NCI-H2081 (cell line): ENCODE measurements around the gene FGGY.

Experiments
- DNase-seq, 2 experiments: peaks; one replicate each; lab custom pipeline; 2025; lab: John Stamatoyannopoulos, UW

The FGGY gene

DNA sequence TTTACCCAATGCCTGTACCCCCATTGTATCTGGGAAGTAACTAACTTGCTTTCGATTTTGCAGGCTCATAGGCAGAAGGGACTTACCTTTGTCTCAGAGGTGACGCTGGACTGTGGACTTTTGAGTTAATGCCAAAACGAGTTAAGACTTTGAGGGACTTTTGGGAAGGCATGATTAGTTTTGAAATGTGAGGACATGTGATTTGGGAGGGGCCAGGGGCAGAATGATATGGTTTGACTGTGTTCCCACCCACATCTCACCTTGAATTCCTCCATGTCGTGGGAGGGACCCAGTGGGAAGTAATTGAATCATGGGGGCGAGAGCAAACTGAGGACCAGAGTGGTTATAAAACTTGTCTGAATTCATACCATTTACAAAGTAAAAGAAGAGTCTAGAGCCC lies 440.7 kb downstream of the FGGY start:
- no peak for DNase-seq

DNA sequence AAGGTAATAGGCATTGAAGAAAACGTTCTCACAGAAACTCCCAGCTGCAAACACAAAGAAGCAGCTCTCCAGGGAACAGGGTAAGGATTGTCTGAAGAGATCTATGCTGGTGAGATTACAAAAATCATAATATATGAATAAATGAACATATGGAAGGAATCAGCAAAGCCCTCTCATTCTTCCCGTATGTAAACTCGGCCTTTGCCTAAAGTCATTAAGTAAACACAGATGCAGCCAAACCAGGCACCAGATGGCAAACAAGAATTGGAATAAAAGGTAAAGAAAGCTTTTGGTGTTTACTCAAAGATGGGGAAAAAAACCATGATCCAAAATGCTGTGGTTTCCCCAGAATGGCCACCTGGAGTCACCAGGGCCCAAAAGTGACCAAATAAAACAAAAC lies 441.3 kb downstream of the FGGY start:
- peak; percentile 26 to 67 for DNase-seq

DNA sequence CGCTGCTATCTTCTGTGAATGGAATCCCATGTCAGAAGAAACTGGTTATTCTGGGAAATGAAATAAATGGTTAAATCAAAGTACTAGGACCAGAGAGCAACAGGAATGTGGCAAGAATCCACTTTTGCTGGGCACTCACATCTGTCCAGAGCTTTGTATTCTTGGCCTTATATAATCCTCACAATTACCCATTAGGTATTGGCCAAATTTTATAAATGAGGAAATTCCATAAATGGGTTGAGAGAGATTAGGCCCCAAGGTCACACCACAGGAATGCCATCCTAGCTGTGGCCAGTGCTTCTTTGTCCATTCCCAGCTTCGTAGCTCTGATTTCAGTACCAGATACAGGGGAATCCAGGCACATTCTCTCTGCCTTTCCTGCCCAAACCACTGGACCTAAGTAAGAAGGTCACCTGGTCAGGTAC lies 441.7 kb downstream of the FGGY start:
- DNase-seq: no peak

DNA sequence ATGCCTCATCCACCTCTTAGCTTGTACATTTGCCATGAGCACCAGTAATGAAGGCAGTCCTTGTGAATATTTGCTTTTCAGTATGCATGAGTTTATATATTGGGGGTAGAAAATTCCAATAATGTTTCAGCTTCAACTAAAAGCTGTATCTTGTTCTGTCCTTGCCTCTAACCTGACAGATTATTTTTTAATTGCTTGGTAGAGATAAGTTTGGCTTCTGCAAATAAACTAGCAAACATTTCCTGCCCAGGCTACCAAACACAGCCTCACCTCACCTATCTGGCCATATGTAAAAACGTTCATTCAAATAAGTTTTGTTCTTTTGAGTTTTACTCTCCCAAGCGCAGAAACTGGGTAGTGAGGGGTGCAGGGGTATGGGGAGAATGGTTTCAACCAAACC lies 442.2 kb downstream of the FGGY start:
- no peak for DNase-seq

DNA sequence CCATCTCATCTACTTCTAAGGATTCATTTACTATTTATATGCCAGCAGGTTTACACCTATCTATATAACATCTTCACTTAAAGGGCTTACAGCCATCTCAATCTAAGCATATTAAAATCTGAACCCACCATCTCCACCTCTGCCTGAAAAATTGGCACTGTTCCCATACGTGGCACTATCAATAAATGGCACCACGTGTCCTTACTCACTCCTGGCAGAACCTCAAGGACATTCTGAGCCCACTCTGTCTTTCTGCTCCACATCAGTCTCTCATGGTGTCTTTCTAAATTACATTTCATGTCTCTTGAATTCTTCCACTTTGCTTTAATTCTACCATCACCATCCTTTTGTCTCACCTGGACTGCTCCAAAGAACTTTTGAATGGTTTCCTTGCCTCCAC lies 445.6 kb downstream of the FGGY start:
- DNase-seq: no peak

DNA sequence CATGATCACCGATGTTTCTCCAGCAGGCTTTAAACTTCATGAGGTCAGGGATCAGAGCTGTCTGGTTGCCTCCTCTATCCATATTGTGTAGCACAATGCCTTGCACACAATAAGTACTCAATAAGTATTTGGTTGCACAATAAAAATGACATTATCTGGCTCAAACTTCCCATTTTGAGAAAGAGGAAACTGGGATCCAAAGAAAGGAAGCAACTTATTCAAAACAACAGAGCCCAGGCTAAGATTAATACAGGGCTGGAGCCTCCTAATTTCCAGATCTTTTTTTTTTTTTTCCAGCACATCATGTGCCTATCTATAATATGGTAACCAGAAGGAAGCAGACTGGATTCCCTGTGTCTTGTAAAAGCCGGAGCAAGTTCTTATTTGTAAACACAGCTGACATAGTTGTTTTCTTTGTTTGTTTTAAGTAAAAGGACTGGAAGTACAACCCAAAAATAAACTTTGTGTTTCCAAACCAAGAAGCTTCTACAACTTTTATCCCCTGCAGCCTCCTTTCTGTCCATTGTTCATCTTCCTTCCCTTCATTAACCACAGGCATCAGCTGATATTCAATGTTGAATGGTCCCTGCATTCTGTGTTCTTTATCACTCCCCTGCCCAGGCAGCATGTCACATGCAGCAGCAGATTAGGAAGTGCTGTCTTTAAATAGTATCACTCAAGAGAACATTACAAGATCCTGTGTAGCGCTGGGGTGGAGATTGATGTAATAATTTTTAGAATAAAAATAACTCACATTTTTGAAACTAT lies 446.6 kb downstream of the FGGY start:
- no peak for DNase-seq

DNA sequence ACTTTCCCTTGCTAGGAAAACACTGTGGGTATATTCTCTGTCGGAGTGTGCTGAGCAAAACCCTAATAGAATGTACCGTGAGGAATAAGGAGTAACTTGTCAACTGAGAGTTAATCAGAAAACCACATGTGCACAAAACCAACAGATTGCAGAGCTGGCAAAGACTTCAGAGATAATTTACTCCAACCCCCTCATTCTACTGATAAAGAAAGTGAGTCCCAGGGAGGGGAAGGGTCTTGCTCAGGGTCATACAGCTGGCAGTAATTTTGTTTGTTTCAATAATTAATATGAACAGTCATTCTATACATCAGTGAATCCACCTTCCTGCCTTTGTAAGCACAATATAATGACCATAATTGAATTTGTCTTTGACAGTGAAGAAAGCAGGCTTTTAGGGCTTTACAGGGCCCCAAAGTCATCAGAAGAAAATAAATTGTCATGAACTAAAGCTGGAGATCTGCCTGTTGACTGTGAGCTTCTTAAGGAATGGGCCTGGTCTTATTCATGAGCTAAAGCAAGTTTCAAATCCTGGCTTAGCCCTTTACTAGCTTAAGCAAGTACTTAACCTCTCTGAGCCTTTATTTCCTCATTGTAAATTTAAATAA lies 450.6 kb downstream of the FGGY start:
- DNase-seq: peak in 1 of 2 experiments; percentile 29

DNA sequence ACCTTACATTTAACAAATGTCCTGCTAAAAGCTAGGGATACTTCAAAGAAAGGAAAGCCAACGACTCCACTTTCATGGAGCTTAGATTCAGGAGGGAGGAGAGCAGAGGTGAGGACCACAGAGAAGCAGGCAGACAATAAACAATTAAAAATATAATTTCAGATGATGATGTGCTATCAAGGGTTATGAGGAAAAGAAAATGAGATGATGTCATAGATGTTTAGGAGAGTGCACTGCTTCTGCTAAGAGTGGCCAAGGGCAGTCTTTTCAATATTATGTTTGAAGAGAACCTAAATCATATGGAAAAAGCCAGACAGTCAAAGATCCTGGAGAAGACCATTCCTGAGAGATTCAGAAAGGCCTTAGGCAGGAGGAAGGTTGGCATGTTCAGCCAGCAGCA lies 451.2 kb downstream of the FGGY start:
- DNase-seq: no peak

DNA sequence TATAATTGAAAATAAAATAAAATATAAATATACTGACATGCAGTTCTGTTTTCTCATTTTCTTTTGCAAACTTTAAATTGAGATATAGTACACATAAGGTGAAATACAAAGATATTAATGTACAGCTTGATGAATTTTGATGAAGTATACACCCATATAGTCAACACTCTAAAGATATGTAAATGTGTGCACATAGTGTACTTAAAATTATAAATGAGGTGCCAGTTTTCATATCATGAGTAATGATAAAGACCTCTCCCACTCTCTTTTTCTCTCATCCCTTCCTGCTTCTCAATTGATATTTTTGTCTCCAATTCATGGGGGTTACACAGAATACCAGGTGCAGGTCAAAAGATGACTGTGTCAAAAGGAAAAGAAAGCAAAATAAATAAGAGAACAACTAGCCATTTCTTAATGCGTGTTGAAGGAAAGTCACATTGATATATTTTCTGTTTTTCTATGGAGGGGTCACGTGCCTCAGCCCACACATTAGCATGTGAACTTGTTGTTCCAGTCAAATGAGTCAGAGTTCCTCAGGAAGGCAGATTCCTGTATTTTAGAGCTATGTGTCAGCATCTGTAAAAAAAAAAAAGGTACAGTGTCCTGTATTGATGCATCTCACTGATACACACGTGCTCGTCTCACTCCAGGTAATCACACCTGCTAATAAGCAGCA lies 453.6 kb downstream of the FGGY start:
- DNase-seq: no peak

DNA sequence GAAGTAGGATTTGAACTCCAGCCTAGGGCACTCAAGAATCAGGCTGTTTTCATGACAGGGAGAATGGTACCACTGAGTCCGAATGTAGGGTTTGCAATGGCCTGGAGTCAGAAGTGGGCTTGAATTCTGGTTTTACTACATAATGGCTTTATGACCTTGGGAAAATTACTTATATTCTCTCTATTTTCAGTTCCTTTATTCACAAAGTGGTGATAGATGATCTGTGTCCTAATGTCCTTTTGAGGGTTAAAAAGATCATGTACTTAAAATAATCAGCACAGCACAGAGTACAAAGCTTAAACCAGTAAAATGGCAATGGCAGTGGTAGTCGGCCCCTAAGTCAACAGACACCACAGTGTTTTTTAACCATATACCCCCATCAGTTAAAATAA lies 454.1 kb downstream of the FGGY start:
- no peak for DNase-seq

DNA sequence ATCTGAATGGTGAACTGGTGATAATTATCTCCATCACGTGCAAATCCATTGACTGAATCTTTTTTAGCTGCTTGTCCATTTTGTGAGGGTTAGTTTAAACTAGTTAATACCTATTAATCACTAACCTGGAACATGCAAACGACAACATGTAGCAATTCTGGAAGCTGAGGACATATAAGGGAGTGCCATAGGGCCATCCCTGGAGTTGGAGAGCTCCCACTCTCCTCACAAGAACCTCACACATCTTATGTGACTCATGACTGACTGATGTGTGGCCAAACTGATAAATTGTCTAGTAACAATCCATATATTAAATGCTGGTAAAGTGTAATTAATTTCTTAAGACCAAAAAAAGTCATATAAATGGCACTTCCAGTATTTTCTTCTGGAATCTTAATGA lies 454.9 kb downstream of the FGGY start:
- no peak for DNase-seq

DNA sequence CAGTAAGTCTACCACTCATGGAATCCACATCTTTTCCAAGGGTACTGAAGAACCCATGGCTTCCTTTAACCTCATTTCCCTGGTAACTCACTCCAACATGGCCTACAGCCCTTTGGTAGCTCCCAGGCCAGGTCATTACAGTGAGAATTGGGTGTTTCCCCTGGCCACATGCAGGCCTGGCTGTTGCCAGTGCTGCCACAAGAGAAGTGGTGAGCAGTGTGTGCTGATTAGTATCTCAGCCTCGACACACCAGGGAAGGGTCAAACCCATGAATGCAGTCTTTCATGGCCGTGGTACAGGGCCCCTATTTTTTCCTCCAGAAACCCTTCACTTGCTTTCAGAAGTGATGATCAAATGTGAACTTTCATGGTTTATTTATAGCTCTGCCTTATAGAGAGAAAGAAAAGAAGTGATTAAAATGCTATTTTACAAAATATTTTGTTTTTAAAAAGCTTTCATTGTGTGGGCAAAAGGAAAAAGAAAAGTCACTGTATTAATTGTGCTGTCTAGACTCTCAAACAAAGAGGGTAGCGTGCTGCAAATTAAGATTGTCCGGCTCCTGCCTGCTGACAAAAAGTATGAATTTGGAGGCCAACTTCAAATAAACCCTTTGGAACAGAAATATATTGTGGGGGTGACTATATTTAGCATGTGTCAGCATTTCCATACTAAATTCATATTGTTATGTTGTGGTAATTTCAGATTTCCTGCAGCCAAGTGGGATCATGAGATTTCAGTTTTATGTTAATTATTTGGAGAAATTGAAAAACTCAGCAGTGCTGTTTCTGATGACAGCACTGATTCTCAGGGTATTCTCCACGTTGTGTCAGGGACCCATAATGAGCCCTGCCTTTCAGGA lies 455.9 kb downstream of the FGGY start:
- no peak for DNase-seq

DNA sequence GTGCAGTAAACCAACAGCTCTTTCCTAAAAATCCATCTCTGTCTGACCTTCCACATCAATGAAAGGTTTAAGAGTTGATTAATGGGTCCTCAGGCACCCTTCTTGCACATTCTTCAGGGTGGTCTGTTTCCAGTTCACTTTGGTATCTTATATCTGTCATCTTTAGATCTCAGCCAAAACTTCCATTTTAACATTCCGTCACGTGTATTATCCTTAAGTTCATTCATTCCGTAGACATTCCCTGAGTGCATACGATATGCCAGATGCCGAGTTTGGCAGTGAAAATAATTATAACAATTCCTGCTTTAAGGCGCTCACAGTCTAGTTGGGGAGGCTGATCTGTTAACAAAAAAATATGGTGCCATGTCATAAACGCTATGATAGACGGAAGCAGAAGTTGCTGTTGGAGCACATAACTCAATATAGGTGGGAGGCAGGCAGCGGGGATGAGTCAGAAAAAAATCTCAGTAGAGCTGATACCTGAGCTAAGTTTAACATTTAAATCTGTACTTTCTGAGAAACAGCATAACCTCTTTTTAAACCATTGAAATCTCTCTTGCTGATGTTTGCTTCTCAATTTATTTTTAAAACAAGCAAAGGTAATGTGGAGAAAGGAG lies 458.3 kb downstream of the FGGY start:
- no peak for DNase-seq

DNA sequence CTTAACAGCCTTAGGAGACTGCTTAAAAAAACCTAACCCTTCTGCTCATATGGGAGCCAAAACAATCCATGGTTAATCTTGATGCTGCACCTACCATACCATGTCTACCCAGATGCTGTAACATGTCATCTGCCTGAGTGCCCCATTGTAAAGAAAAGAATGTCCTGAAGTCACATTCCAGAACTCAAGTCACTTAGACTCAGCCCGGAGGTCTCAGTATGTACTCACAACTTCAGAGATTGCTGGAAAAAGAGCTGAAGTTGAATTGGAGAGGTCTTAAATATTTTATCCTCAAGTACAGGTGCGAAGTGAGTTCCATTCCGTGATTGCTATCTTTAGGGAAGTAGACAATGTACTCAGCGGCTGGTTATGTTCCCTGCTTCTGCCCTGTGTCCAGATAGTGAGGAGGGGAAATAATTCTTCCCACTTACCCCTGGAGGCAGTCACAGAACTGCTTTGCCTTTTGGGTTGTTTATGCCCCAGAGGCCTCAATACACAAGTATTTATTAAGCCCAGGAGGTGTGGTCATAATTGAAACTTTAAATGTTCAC lies 460.4 kb downstream of the FGGY start:
- no peak for DNase-seq

DNA sequence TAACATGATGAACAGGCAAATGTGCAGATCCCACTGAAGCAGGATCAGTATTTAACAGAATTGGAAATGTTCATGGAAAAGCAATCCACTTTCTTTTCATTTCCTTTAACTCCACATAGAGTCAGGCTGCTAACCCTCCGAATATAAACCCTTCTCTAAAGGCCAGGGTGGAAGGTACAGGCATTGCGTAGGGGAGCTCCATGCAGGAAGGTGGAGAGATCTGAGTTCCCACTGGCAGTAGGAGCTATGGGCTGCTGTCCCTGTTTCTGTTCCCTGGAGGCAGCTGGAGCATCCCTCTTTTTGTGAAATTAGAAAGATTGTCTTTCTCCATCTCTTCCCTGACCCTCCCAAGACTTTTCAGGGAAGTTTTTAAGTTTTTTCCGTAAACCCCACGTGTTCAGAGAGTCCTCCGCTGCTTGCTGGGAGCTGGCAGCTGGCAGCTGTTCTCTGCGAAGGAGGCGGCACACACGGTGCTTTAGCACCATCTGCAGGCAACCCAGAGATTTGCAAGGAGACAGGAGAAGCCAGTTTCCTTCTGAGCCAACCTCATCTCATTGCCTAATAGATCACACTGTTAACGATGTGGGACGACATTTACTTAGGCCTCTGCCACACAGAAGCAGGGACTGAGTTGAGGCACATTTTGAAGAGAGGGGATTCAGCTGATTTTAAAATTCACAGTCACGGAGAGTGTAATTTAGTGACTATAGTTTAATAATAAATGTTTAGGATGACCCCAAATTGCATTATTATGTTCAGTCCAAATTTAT lies 462.4 kb downstream of the FGGY start:
- peak; percentile 55 to 87 for DNase-seq

DNA sequence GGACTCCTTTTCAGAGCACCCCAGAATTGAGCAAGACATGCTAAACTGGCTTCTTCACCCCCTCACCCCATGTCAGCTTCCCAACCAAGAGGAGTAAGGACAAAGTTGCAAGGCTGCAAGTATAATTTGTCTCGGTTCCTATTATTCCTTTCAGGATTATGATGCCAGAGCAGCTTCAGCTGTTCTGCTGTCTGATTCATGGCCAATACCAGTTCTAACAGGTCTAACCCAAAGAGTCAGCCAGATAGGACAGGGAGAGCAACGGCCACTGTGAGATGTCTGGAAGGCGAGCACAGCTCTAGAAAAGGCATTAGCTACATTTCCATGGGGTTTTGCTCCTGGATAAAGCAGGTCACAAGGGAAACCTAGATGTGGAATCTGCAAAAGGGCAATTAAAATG lies 464.5 kb downstream of the FGGY start:
- no peak for DNase-seq

DNA sequence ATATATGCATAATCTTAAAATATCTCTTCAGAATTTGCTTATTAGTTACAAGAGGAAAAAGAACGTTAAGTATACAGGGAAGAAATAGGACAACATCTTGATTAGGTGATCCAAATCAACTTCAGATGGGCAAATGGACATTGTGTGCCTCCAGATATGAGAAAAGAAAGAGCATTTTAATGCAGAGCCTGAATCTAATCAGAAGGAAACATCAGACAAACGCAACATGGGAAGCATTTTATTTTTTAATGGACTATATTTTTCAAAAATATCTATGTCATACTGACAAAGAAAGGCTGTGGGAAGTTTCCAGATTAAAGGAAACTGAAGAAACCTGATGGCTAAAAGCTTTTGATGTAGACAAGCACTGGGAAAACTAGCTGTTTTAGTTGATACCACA lies 466.5 kb downstream of the FGGY start:
- no peak for DNase-seq

DNA sequence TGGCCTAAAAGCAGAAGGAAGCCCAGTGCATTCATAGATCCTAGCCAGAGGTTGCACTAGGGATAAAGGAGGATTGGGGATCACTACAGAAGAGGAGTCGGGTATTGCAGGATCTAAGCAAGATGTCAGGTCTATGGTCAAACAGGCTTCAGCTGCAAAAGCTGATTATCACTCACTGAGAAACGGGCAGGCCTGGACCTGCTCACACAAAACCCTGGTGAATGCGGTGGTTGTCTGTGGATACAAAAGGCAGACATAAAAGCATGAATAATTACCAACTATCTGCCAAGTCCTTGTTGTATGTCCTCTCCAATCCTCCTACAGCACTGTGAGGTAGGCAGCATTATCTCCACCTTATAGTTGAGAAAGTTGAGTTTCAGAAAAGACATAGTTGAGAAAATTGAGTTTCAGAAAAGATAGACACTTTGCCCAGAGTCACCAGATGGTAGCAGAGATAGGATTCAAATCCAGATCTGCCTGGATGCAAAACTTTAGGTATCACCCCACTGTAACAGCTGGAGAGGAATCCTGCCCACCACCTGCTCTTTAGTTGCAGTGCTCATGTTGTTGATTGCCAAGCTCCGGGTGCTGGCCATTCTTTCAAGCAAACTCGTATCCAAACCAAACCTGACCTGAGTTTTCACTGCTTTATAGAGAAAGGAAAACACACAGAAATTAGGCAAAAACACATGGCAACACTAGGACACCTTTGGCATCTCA lies 468.3 kb downstream of the FGGY start:
- DNase-seq: peak; percentile 72 to 92

DNA sequence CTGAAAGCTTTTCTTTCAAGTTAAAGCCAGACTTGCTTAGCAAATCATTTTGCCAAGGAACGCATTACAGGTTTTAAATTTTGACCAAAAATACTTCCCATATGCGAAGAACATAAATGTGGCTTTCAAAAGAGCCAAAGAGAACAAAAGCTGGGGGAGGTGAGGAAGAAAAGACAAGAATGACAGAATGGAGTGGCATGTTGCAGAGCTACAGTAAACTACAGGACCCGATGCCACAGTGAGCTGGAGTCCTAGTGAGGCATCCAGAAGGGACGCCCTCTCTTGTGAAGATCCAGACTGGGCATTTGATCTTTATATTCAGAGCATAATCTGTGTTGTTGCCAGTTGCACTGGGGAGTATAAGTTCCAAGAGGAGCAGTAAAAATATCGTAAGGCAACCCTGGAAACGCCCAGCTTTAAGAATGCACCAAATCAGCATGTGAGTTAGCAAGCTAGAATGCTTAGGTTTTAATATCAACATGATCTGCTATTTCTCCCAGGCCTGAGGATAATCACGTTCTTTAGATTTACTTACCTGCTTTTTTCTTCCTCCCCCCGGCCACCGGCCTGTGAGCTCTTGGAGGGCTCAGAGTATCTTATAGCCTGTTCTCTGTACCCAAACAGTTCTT lies 469.4 kb downstream of the FGGY start:
- DNase-seq: no peak

DNA sequence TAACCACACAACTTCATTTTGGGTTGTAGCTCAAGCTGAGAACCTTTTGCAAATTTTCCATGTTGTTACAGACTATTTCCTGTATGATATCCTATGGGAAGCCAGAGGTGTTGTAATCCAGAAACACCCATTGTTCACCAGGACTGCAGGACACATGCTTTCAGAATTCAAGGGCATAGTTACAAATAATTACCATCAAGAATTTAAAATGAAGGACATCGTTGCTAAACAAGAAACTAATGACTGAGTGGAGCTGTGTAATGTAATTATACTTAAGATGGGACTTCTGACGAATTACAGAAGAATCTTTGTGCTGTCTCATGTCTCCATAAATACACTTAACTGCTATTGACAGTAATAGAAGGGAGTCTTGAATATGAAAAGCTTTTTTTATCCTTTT lies 470.2 kb downstream of the FGGY start:
- peak in 1 of 2 experiments; percentile 24 for DNase-seq
